ENCODE data around the gene KRT8.

DNA sequence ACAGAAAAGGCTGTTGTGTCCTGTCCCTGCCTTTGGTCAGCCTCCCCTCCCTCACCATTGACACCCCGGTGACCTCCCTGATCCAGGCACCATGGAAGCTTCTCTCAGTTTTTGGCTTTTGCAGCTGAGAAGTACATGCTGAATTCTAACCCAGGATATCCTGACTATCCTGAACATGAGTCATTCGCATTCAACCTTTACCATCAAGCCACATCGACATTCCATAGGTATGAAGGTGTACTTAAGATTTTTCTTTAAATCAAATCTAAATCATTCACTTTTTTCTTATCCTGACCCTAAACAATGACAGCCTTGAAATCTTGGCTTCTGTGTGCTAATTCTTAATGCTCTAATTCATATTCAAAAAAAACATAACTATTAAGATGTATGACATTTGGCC lies 47.4 kb downstream of the KRT8 start:
- TF ChIP-seq, protein P1, sequence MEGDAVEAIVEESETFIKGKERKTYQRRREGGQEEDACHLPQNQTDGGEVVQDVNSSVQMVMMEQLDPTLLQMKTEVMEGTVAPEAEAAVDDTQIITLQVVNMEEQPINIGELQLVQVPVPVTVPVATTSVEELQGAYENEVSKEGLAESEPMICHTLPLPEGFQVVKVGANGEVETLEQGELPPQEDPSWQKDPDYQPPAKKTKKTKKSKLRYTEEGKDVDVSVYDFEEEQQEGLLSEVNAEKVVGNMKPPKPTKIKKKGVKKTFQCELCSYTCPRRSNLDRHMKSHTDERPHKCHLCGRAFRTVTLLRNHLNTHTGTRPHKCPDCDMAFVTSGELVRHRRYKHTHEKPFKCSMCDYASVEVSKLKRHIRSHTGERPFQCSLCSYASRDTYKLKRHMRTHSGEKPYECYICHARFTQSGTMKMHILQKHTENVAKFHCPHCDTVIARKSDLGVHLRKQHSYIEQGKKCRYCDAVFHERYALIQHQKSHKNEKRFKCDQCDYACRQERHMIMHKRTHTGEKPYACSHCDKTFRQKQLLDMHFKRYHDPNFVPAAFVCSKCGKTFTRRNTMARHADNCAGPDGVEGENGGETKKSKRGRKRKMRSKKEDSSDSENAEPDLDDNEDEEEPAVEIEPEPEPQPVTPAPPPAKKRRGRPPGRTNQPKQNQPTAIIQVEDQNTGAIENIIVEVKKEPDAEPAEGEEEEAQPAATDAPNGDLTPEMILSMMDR (IDR thresholded peaks at IDR 0.05; ENCODE audit: poor library complexity, severe bottlenecking), result no peak
- TF ChIP-seq MXI1 (conservative IDR thresholded peaks at IDR 0.05; ENCODE audit: poor library complexity, severe bottlenecking), result no peak
- TF ChIP-seq EZH2 (IDR thresholded peaks at IDR 0.05; ENCODE audit: borderline replicate concordance, insufficient read depth, low read length, poor library complexity, severe bottlenecking), result no peak
- TF ChIP-seq EP300 (conservative IDR thresholded peaks at IDR 0.05; ENCODE audit: poor library complexity, severe bottlenecking), result no peak
- TF ChIP-seq, protein P2, sequence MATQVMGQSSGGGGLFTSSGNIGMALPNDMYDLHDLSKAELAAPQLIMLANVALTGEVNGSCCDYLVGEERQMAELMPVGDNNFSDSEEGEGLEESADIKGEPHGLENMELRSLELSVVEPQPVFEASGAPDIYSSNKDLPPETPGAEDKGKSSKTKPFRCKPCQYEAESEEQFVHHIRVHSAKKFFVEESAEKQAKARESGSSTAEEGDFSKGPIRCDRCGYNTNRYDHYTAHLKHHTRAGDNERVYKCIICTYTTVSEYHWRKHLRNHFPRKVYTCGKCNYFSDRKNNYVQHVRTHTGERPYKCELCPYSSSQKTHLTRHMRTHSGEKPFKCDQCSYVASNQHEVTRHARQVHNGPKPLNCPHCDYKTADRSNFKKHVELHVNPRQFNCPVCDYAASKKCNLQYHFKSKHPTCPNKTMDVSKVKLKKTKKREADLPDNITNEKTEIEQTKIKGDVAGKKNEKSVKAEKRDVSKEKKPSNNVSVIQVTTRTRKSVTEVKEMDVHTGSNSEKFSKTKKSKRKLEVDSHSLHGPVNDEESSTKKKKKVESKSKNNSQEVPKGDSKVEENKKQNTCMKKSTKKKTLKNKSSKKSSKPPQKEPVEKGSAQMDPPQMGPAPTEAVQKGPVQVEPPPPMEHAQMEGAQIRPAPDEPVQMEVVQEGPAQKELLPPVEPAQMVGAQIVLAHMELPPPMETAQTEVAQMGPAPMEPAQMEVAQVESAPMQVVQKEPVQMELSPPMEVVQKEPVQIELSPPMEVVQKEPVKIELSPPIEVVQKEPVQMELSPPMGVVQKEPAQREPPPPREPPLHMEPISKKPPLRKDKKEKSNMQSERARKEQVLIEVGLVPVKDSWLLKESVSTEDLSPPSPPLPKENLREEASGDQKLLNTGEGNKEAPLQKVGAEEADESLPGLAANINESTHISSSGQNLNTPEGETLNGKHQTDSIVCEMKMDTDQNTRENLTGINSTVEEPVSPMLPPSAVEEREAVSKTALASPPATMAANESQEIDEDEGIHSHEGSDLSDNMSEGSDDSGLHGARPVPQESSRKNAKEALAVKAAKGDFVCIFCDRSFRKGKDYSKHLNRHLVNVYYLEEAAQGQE (IDR thresholded peaks at IDR 0.05; ENCODE audit: borderline replicate concordance), result no peak
